K562 (cell line): ENCODE measurements around the gene MYOM3. TPM values are rescaled to one million over a fixed set of nuclear protein-coding genes. Genes with fewer than 3 reads are reported as not detected.

Experiments used
- ATAC-seq: fragments of 200-7000 bp; cut with Tn5 transposase; 3 replicates; pipeline ENCODE4 v1.9.1; 2020; ENCODE audit warnings: moderate library complexity
- BruUV-seq: library from RNA; stranded (reverse); fragments of 400-500 nt; replicated peaks from 2 replicates; lab custom pipeline; 2021; lab: Mats Ljungman, UMichigan
- CTCF ChIA-PET: fragments of 300-600 bp; formaldehyde crosslinking; extraction: SDS; loops from one replicate; lab custom pipeline; 2021; ENCODE audit warnings: low intra/inter-chr PET ratio; lab: Yijun Ruan, JAX
- POLR2A ChIA-PET: fragments of 300-600, 350-650 bp; sonication (Branson Sonifier 250); formaldehyde crosslinking; extraction: SDS; loops from one replicate; lab custom pipeline; 2021; ENCODE audit warnings: antibody characterized with exemption, inconsistent platforms; lab: Yijun Ruan, JAX
- DNase-seq, 4 experiments: peaks; one replicate each; pipeline versions ENCODE4 v3.0.0 to v3.0.0-alpha.2; 2011 to 2018; ENCODE audit warnings: low spot score in 3 of 4, mixed read lengths in 3 of 4; ENCODE audit errors: extremely low read depth in 1 of 4
- FAIRE-seq: peaks from 2 replicates; lab custom pipeline; 2011; peaks lifted over from hg19 to GRCh38; lab: Jason Lieb, UNC
- H2AFZ ChIP-seq: 2 replicates; pipeline ENCODE4 v1.6.0; 2011; ENCODE audit warnings: low read depth, low read length, control low read depth, inconsistent platforms
- H3K27ac ChIP-seq: fragments of 200-600 bp; 3 replicates; pipeline ENCODE4 v1.8.0; 2011; ENCODE audit warnings: low read depth, mild to moderate bottlenecking, control low read depth, inconsistent platforms, low read length, moderate library complexity, mixed read lengths; ENCODE audit errors: extremely low read depth
- H3K27me3 ChIP-seq, 2 experiments: fragments of 300-600 bp in 1 of 2; 2 replicates in 1 of 2; 3 replicates in 1 of 2; pipeline versions ENCODE4 v1.6.0 to v1.8.0; 2011; ENCODE audit warnings: inconsistent platforms in 2 of 2, low read length in 2 of 2, mild to moderate bottlenecking in 1 of 2, mixed read lengths in 1 of 2, moderate library complexity in 1 of 2; ENCODE audit not compliant: control insufficient read depth in 2 of 2, insufficient read depth in 2 of 2
- H3K36me3 ChIP-seq: fragments of 300-600 bp; 3 replicates; pipeline ENCODE4 v1.8.0; 2011; ENCODE audit warnings: mild to moderate bottlenecking, low read length, inconsistent platforms; ENCODE audit not compliant: control insufficient read depth, insufficient read depth
- H3K4me1 ChIP-seq, 2 experiments: fragments of 200-600 bp in 1 of 2; replicated peaks in 1 of 2; 2 replicates in 1 of 2; 3 replicates in 1 of 2; pipeline versions ENCODE4 v1.5.1 to v1.8.0; 2011; ENCODE audit warnings: inconsistent platforms in 2 of 2, low read length in 2 of 2, mild to moderate bottlenecking in 1 of 2, mixed read lengths in 1 of 2, moderate library complexity in 1 of 2; ENCODE audit not compliant: control insufficient read depth in 2 of 2, insufficient read depth in 2 of 2
- H3K4me2 ChIP-seq: 2 replicates; pipeline ENCODE4 v1.6.1; 2011; ENCODE audit warnings: low read length, control low read depth, inconsistent platforms, mixed read lengths; ENCODE audit not compliant: insufficient read depth
- H3K4me3 ChIP-seq: fragments of 200-600 bp; sonication (generic), shearing (Covaris generic); 2 replicates; pipeline ENCODE4 v1.5.1; 2016; ENCODE audit warnings: control low read depth, inconsistent platforms
- H3K79me2 ChIP-seq: fragments of 200-600 bp; 3 replicates; pipeline ENCODE4 v1.8.0; 2011; ENCODE audit warnings: low read length, inconsistent platforms; ENCODE audit not compliant: control insufficient read depth, insufficient read depth
- H3K9ac ChIP-seq, 2 experiments: 2 replicates each; pipeline versions ENCODE4 v1.6.0 to v1.6.1; 2011; ENCODE audit warnings: low read depth in 2 of 2, low read length in 2 of 2, control low read depth in 1 of 2, inconsistent platforms in 1 of 2, mild to moderate bottlenecking in 1 of 2, mixed read lengths in 1 of 2; ENCODE audit not compliant: insufficient read depth in 1 of 2
- H3K9me1 ChIP-seq: one replicate; pipeline ENCODE4 v1.6.0; 2011; ENCODE audit warnings: inconsistent platforms, mild to moderate bottlenecking, low read length, moderate library complexity; ENCODE audit not compliant: control insufficient read depth, insufficient read depth
- H3K9me3 ChIP-seq: replicated peaks from 2 replicates; pipeline ENCODE4 v1.5.1; 2011; ENCODE audit warnings: low read depth, low read length, inconsistent platforms; ENCODE audit not compliant: control insufficient read depth, insufficient read depth
- H4K20me1 ChIP-seq: replicated peaks from 2 replicates; pipeline ENCODE4 v1.6.1; 2011; ENCODE audit warnings: low read length, inconsistent platforms, mixed read lengths; ENCODE audit not compliant: control insufficient read depth, insufficient read depth
- CAMTA2 ChIP-seq: fragments of 250-450 bp; sonication (Bioruptor Pico); conservative IDR thresholded peaks from 2 replicates; pipeline ENCODE4 v1.5.1; 2022
- DIDO1 ChIP-seq: fragments of 450-650 bp; IDR thresholded peaks from 2 replicates; pipeline ENCODE4 v1.6.1; 2016; ENCODE audit warnings: low read depth, missing biosample characterization, missing genetic modification characterization
- EP300 ChIP-seq: IDR thresholded peaks from 2 replicates; pipeline ENCODE4 v1.6.1; 2012; ENCODE audit warnings: low read length, improper control_type of control experiment
- KAT8 ChIP-seq: fragments of 450-650 bp; IDR thresholded peaks from 2 replicates; pipeline ENCODE4 v1.6.1; 2016; ENCODE audit warnings: low read depth, mild to moderate bottlenecking
- NR0B1 ChIP-seq: fragments of 450-650 bp; IDR thresholded peaks from one replicate; pipeline ENCODE4 v1.6.1; 2018; ENCODE audit warnings: mild to moderate bottlenecking, moderate library complexity; ENCODE audit not compliant: partially characterized antibody
- RAD51 ChIP-seq: fragments of 450-650 bp; IDR thresholded peaks from 2 replicates; pipeline ENCODE4 v1.7.1; 2016; ENCODE audit warnings: low read depth, mild to moderate bottlenecking, borderline replicate concordance
- SIRT6 ChIP-seq: IDR thresholded peaks from one replicate; pipeline ENCODE4 v1.6.1; 2012; ENCODE audit warnings: low read depth, mild to moderate bottlenecking, control low read depth, inconsistent platforms, low read length, moderate library complexity
- XRCC5 ChIP-seq: fragments of 200-400 bp; formaldehyde crosslinking; IDR thresholded peaks from 2 replicates; pipeline ENCODE4 v1.6.1; 2017; ENCODE audit warnings: low read depth, mild to moderate bottlenecking, low read length
- WGBS: fragments of 100-300 bp; shearing (Covaris generic); methylation state at CpG from one replicate; pipeline ENCODE4 v1.1.6; 2016; ENCODE audit warnings: low coverage, mixed read lengths; ENCODE audit not compliant: insufficient coverage; ENCODE audit errors: missing lambda C conversion rate; 5-methylcytosine and 5-hydroxymethylcytosine counted together
- in situ Hi-C: fragments of 300-500 bp; cut with MboI; formaldehyde crosslinking; loops from 4 replicates; pipeline ENCODE4 v1.15.0; 2018; ENCODE audit warnings: inconsistent platforms, mixed read lengths
- intact Hi-C: fragments of 100-400 bp; cut with micrococcal nuclease; formaldehyde crosslinking; loops from 2 replicates; pipeline ENCODE4 v1.14.2; 2022
- polyA plus RNA-seq, 8 experiments: library from polyadenylated mRNA; depleted of rRNA in 4 of 8; stranded (reverse) in 5 of 8; unstranded in 3 of 8; fragments of >200 nt; fragmentation: Nextera tagmentation in 2 of 8; fragmentation: Illumina TruSeq in 1 of 8; extraction: Ambion mirVana in 2 of 8; extraction: Trizol in 1 of 8; gene quantifications; 2 replicates each; pipeline versions ENCODE4 v1.2.1 to v1.2.3, GENCODE V29; 2011 to 2014; ENCODE audit warnings: inconsistent platforms in 1 of 8, missing spikeins in 1 of 8
- total RNA-seq, 7 experiments: library from RNA; depleted of rRNA in 6 of 7; stranded (reverse); fragments of >200 nt in 6 of 7; fragmentation: Illumina TruSeq in 2 of 7; extraction: Trizol in 2 of 7; gene quantifications; 2 replicates each; pipeline versions ENCODE4 v1.2.1 to v1.2.3, GENCODE V29; 2011 to 2021; ENCODE audit warnings: low replicate concordance in 1 of 7

Gene MYOM3
- total and polyA plus RNA-seq, 9 of the 15 experiments (the other 6 are each of a cell fraction or from before 2014, with no cell fraction given): 0.01 TPM; not detected in 8

- no peaks in the 10 kb centered on the region for H3K79me2 ChIP-seq
- no peak for DNase-seq
- no peak for ATAC-seq
- no peak overlapping the region for H3K27ac ChIP-seq
- no peak overlapping the region for H3K4me2 ChIP-seq
- no peaks in the 10 kb centered on the region for H3K36me3 ChIP-seq
- H3K9me3 ChIP-seq: no peaks in the 10 kb centered on the region
- H3K9me1 ChIP-seq: no peaks in the 10 kb centered on the region
- H3K27me3 ChIP-seq: peaks cover 41 to 84% of the 10 kb centered on the region in 2 experiments
- no peaks in the 10 kb centered on the region for H3K4me1 ChIP-seq
- no peak overlapping the region for H2AFZ ChIP-seq
- FAIRE-seq: no peak
- ChIA-PET POLR2A (interaction anchor here (1.2 kb wide), 1 partner anchor 58 kb away, joined by 3 read pairs; no protein-coding TSS in a partner anchor), CTCF (no interaction called here)
- peaks cover 12% of the 10 kb centered on the region; the same call in 1 of the 2 replicates for H4K20me1 ChIP-seq
- BruUV-seq: no TSS peak
- intact Hi-C loops (no loop called here), in situ Hi-C loops (no loop called here)
- H3K9ac ChIP-seq: no peak overlapping the region
- WGBS: under 1% methylated on average over 16 of the region's 16 CpGs
- TF ChIP-seq SIRT6 (no peak), RAD51 (no peak)
- no peak overlapping the region for H3K4me3 ChIP-seq
These were observed 25.5 kb downstream of the MYOM3 start for GRCh38 chr1:24086466-24086865.

GRCh38 chr1:24085546-24085945 is 26.4 kb downstream of the MYOM3 start:
- CTCF ChIA-PET: no interaction called here
- intact Hi-C loops (no loop called here), in situ Hi-C loops (no loop called here)
- peaks cover 7% of the 10 kb centered on the region; the same call in 1 of the 2 replicates for H4K20me1 ChIP-seq
- no peak overlapping the region for H2AFZ ChIP-seq
- no peaks in the 10 kb centered on the region for H3K9me1 ChIP-seq
- H3K9ac ChIP-seq: no peak overlapping the region
- no peak overlapping the region for H3K4me2 ChIP-seq
- no peak for TF ChIP-seq DIDO1 (tag)
- no peak for TF ChIP-seq CAMTA2 (CRISPR knock-in tag)
- no peak for TF ChIP-seq XRCC5
- no peak for TF ChIP-seq EP300
- no peak for TF ChIP-seq NR0B1
- TF ChIP-seq KAT8: no peak
- no peaks in the 10 kb centered on the region for H3K79me2 ChIP-seq
- no peaks in the 10 kb centered on the region for H3K9me3 ChIP-seq
- no peak for DNase-seq
- BruUV-seq: no TSS peak
- ATAC-seq: no peak
- WGBS: 21% methylated on average over 3 of the region's 3 CpGs
- no peak overlapping the region for H3K27ac ChIP-seq
- no peaks in the 10 kb centered on the region for H3K4me1 ChIP-seq
- FAIRE-seq: no peak
- POLR2A ChIA-PET: interaction anchor here (0.6 kb wide), 1 partner anchor 800 kb away, joined by 3 read pairs; no protein-coding TSS in a partner anchor
- H3K27me3 ChIP-seq: peaks cover 44 to 82% of the 10 kb centered on the region in 2 experiments
- no peak overlapping the region for H3K4me3 ChIP-seq
- H3K36me3 ChIP-seq: no peaks in the 10 kb centered on the region
